ENCODE measurements around the gene ZNF780A.
"Not testable (repeated sequence)": the region's sequence is repeated elsewhere in the genome, so short reads cannot be mapped to it uniquely, and the experiment has no call there.

- TF ChIP-seq CTCF, EP300, POLR2A (IDR thresholded peaks at IDR 0.05): not testable (repeated sequence)
Observed at GRCh38 chr19:40118638-40119037, 27.9 kb upstream of the ZNF780A start.
